K562 (cell line): Measurements from ENCODE around the gene OTUD5. TPM values are rescaled to one million over a fixed set of nuclear protein-coding genes. Genes with fewer than 3 reads are reported as not detected.

ENCODE experiments used
- ATAC-seq: fragments of 200-7000 bp; cut with Tn5 transposase; 3 replicates; pipeline ENCODE4 v1.9.1; 2020; ENCODE audit warnings: moderate library complexity
- BruUV-seq: library from RNA; stranded (reverse); fragments of 400-500 nt; replicated peaks from 2 replicates; lab custom pipeline; 2021; lab: Mats Ljungman, UMichigan
- CTCF ChIA-PET: fragments of 300-600 bp; formaldehyde crosslinking; extraction: SDS; loops from one replicate; lab custom pipeline; 2021; ENCODE audit warnings: low intra/inter-chr PET ratio; lab: Yijun Ruan, JAX
- POLR2A ChIA-PET: fragments of 300-600, 350-650 bp; sonication (Branson Sonifier 250); formaldehyde crosslinking; extraction: SDS; loops from one replicate; lab custom pipeline; 2021; ENCODE audit warnings: antibody characterized with exemption, inconsistent platforms; lab: Yijun Ruan, JAX
- DNase-seq, 4 experiments: peaks; one replicate each; pipeline versions ENCODE4 v3.0.0 to v3.0.0-alpha.2; 2011 to 2018; ENCODE audit warnings: low spot score in 3 of 4, mixed read lengths in 3 of 4; ENCODE audit errors: extremely low read depth in 1 of 4
- FAIRE-seq: peaks from 2 replicates; lab custom pipeline; 2011; peaks lifted over from hg19 to GRCh38; lab: Jason Lieb, UNC
- H2AFZ ChIP-seq: 2 replicates; pipeline ENCODE4 v1.6.0; 2011; ENCODE audit warnings: low read depth, low read length, control low read depth, inconsistent platforms
- H3K27ac ChIP-seq: fragments of 200-600 bp; 3 replicates; pipeline ENCODE4 v1.8.0; 2011; ENCODE audit warnings: low read depth, mild to moderate bottlenecking, control low read depth, inconsistent platforms, low read length, moderate library complexity, mixed read lengths; ENCODE audit errors: extremely low read depth
- H3K27me3 ChIP-seq, 2 experiments: fragments of 300-600 bp in 1 of 2; 2 replicates in 1 of 2; 3 replicates in 1 of 2; pipeline versions ENCODE4 v1.6.0 to v1.8.0; 2011; ENCODE audit warnings: inconsistent platforms in 2 of 2, low read length in 2 of 2, mild to moderate bottlenecking in 1 of 2, mixed read lengths in 1 of 2, moderate library complexity in 1 of 2; ENCODE audit not compliant: control insufficient read depth in 2 of 2, insufficient read depth in 2 of 2
- H3K36me3 ChIP-seq: fragments of 300-600 bp; 3 replicates; pipeline ENCODE4 v1.8.0; 2011; ENCODE audit warnings: mild to moderate bottlenecking, low read length, inconsistent platforms; ENCODE audit not compliant: control insufficient read depth, insufficient read depth
- H3K4me1 ChIP-seq, 2 experiments: fragments of 200-600 bp in 1 of 2; replicated peaks in 1 of 2; 2 replicates in 1 of 2; 3 replicates in 1 of 2; pipeline versions ENCODE4 v1.5.1 to v1.8.0; 2011; ENCODE audit warnings: inconsistent platforms in 2 of 2, low read length in 2 of 2, mild to moderate bottlenecking in 1 of 2, mixed read lengths in 1 of 2, moderate library complexity in 1 of 2; ENCODE audit not compliant: control insufficient read depth in 2 of 2, insufficient read depth in 2 of 2
- H3K4me2 ChIP-seq: 2 replicates; pipeline ENCODE4 v1.6.1; 2011; ENCODE audit warnings: low read length, control low read depth, inconsistent platforms, mixed read lengths; ENCODE audit not compliant: insufficient read depth
- H3K4me3 ChIP-seq: fragments of 200-600 bp; sonication (generic), shearing (Covaris generic); 2 replicates; pipeline ENCODE4 v1.5.1; 2016; ENCODE audit warnings: control low read depth, inconsistent platforms
- H3K79me2 ChIP-seq: fragments of 200-600 bp; 3 replicates; pipeline ENCODE4 v1.8.0; 2011; ENCODE audit warnings: low read length, inconsistent platforms; ENCODE audit not compliant: control insufficient read depth, insufficient read depth
- H3K9ac ChIP-seq, 2 experiments: 2 replicates each; pipeline versions ENCODE4 v1.6.0 to v1.6.1; 2011; ENCODE audit warnings: low read depth in 2 of 2, low read length in 2 of 2, control low read depth in 1 of 2, inconsistent platforms in 1 of 2, mild to moderate bottlenecking in 1 of 2, mixed read lengths in 1 of 2; ENCODE audit not compliant: insufficient read depth in 1 of 2
- H3K9me1 ChIP-seq: one replicate; pipeline ENCODE4 v1.6.0; 2011; ENCODE audit warnings: inconsistent platforms, mild to moderate bottlenecking, low read length, moderate library complexity; ENCODE audit not compliant: control insufficient read depth, insufficient read depth
- H3K9me3 ChIP-seq: replicated peaks from 2 replicates; pipeline ENCODE4 v1.5.1; 2011; ENCODE audit warnings: low read depth, low read length, inconsistent platforms; ENCODE audit not compliant: control insufficient read depth, insufficient read depth
- H4K20me1 ChIP-seq: replicated peaks from 2 replicates; pipeline ENCODE4 v1.6.1; 2011; ENCODE audit warnings: low read length, inconsistent platforms, mixed read lengths; ENCODE audit not compliant: control insufficient read depth, insufficient read depth
- AFF4 ChIP-seq: sonication (generic); formaldehyde crosslinking; IDR thresholded peaks from 2 replicates; pipeline ENCODE4 v1.8.0; 2023; ENCODE audit warnings: mild to moderate bottlenecking, missing genetic modification reagents
- ARNT ChIP-seq, 2 experiments: fragments of 450-650 bp; IDR thresholded peaks; 2 replicates each; pipeline ENCODE4 v1.6.1; 2016; ENCODE audit warnings: mild to moderate bottlenecking in 1 of 2
- CTBP1 ChIP-seq: fragments of 450-650 bp; IDR thresholded peaks from 2 replicates; pipeline ENCODE4 v1.6.1; 2016; ENCODE audit warnings: borderline replicate concordance
- EGR1 ChIP-seq: fragments of 450-650 bp; conservative IDR thresholded peaks from 2 replicates; pipeline ENCODE4 v1.6.1; 2017; ENCODE audit warnings: mild to moderate bottlenecking
- EHMT2 ChIP-seq: fragments of 450-650 bp; IDR thresholded peaks from 2 replicates; pipeline ENCODE4 v1.6.1; 2018; ENCODE audit warnings: antibody characterized with exemption
- HDAC2 ChIP-seq: fragments of 450-650 bp; IDR thresholded peaks from 2 replicates; pipeline ENCODE4 v1.6.1; 2016; ENCODE audit warnings: mild to moderate bottlenecking
- MCM5 ChIP-seq: fragments of 450-650 bp; IDR thresholded peaks from 2 replicates; pipeline ENCODE4 v1.6.1; 2016; ENCODE audit warnings: low read depth
- NRF1 ChIP-seq, 2 experiments: fragments of 450-650 bp; IDR thresholded peaks in 1 of 2; conservative IDR thresholded peaks in 1 of 2; 2 replicates each; pipeline ENCODE4 v1.6.1; 2014; ENCODE audit warnings: mild to moderate bottlenecking in 2 of 2
- POLR2G ChIP-seq: fragments of 200-400 bp; formaldehyde crosslinking; IDR thresholded peaks from 2 replicates; pipeline ENCODE4 v1.6.1; 2017; ENCODE audit warnings: low read depth, mild to moderate bottlenecking, antibody characterized with exemption, low read length, moderate library complexity
- RAD51 ChIP-seq: fragments of 450-650 bp; IDR thresholded peaks from 2 replicates; pipeline ENCODE4 v1.7.1; 2016; ENCODE audit warnings: low read depth, mild to moderate bottlenecking, borderline replicate concordance
- RBM14 ChIP-seq: fragments of 200-400 bp; formaldehyde crosslinking; IDR thresholded peaks from 2 replicates; pipeline ENCODE4 v1.6.1; 2018; ENCODE audit warnings: low read depth, mild to moderate bottlenecking, low read length, moderate library complexity, borderline replicate concordance; ENCODE audit not compliant: insufficient read depth
- SP1 ChIP-seq: sonication (generic); formaldehyde crosslinking; IDR thresholded peaks from 2 replicates; pipeline ENCODE4 v1.8.1; 2022; ENCODE audit warnings: mild to moderate bottlenecking, missing genetic modification reagents
- TAF1 ChIP-seq: IDR thresholded peaks from 2 replicates; pipeline ENCODE4 v1.6.1; 2011; ENCODE audit warnings: mild to moderate bottlenecking, low read length, moderate library complexity; ENCODE audit not compliant: insufficient read depth, control insufficient read depth, severe bottlenecking; ENCODE audit errors: extremely low read depth
- ZBTB43 ChIP-seq: sonication (generic); formaldehyde crosslinking; IDR thresholded peaks from 2 replicates; pipeline ENCODE4 v1.8.0; 2023; ENCODE audit warnings: mild to moderate bottlenecking, missing genetic modification reagents
- ZNF12 ChIP-seq: sonication (generic); formaldehyde crosslinking; IDR thresholded peaks from 2 replicates; pipeline ENCODE4 v1.4.0; 2020; ENCODE audit warnings: mild to moderate bottlenecking, missing genetic modification reagents
- ZNF24 ChIP-seq: fragments of 450-650 bp; IDR thresholded peaks from 2 replicates; pipeline ENCODE4 v1.6.1; 2016
- WGBS: fragments of 100-300 bp; shearing (Covaris generic); methylation state at CpG from one replicate; pipeline ENCODE4 v1.1.6; 2016; ENCODE audit warnings: low coverage, mixed read lengths; ENCODE audit not compliant: insufficient coverage; ENCODE audit errors: missing lambda C conversion rate; 5-methylcytosine and 5-hydroxymethylcytosine counted together
- in situ Hi-C: fragments of 300-500 bp; cut with MboI; formaldehyde crosslinking; loops from 4 replicates; pipeline ENCODE4 v1.15.0; 2018; ENCODE audit warnings: inconsistent platforms, mixed read lengths
- intact Hi-C: fragments of 100-400 bp; cut with micrococcal nuclease; formaldehyde crosslinking; loops from 2 replicates; pipeline ENCODE4 v1.14.2; 2022
- polyA plus RNA-seq, 8 experiments: library from polyadenylated mRNA; depleted of rRNA in 4 of 8; stranded (reverse) in 5 of 8; unstranded in 3 of 8; fragments of >200 nt; fragmentation: Nextera tagmentation in 2 of 8; fragmentation: Illumina TruSeq in 1 of 8; extraction: Ambion mirVana in 2 of 8; extraction: Trizol in 1 of 8; gene quantifications; 2 replicates each; pipeline versions ENCODE4 v1.2.1 to v1.2.3, GENCODE V29; 2011 to 2014; ENCODE audit warnings: inconsistent platforms in 1 of 8, missing spikeins in 1 of 8
- total RNA-seq, 7 experiments: library from RNA; depleted of rRNA in 6 of 7; stranded (reverse); fragments of >200 nt in 6 of 7; fragmentation: Illumina TruSeq in 2 of 7; extraction: Trizol in 2 of 7; gene quantifications; 2 replicates each; pipeline versions ENCODE4 v1.2.1 to v1.2.3, GENCODE V29; 2011 to 2021; ENCODE audit warnings: low replicate concordance in 1 of 7

Gene OTUD5
- total and polyA plus RNA-seq, 9 of the 15 experiments (the other 6 are each of a cell fraction or from before 2014, with no cell fraction given): 3.6 to 102 (median 59.0) TPM

GRCh38 chrX:48971249-48972219 is 14.1 kb upstream of the OTUD5 start, which contains the start of gene KCND1:
Gene KCND1 (minus strand): TSS chrX:48971844. CDS start chrX:48970271, 1,573 bp downstream.
- CTCF ChIA-PET: no interaction called here
- 41% methylated on average over 8 of the region's 28 CpGs for WGBS
- H3K4me3 ChIP-seq: peak within 1 kb of the TSS; percentile 7
- POLR2A ChIA-PET: interaction anchor here (0.6 to 1.4 kb wide), 8 partner anchors 9 to 137 kb away, joined by 3 to 4 read pairs (median 3); no protein-coding TSS in a partner anchor
- ATAC-seq: peak; percentile 45
- intact Hi-C loops (no loop called here), in situ Hi-C loops (loop anchor here (10.0 kb wide), 1 partner anchor 133 kb away; no protein-coding TSS in a partner anchor)
- no peaks in the 10 kb centered on the region for H3K79me2 ChIP-seq
- H3K4me1 ChIP-seq: peaks cover 11 to 32% of the 10 kb centered on the region in 2 experiments; a peak in 4 of 5 replicates
- peak in 3 of 4 experiments; percentile 21 to 49 (median 46) for DNase-seq
- H3K9ac ChIP-seq: peak within 1 kb of the TSS in 1 of 2 experiments; percentile 82; a peak in 2 of 4 replicates
- TF ChIP-seq ARNT (IDR thresholded peaks at IDR 0.05): no peak
- no peak for TF ChIP-seq RAD51
- no peak for TF ChIP-seq AFF4 (CRISPR knock-in tag)
- no peak for TF ChIP-seq CTBP1
- no peak for TF ChIP-seq RBM14
- TF ChIP-seq MCM5: no peak
- TF ChIP-seq ZBTB43 (CRISPR knock-in tag): no peak
- TF ChIP-seq NRF1 (conservative IDR thresholded peaks at IDR 0.05 in 1 of 2, IDR thresholded peaks at IDR 0.05 in 1 of 2): no peak
- TF ChIP-seq SP1 (CRISPR knock-in tag): no peak
- no peak for TF ChIP-seq EHMT2
- no peak for TF ChIP-seq HDAC2
- TF ChIP-seq EGR1: 0 out of 2 replicates have a peak, but pooled peaks have one; percentile 7
- peak; percentile 69 for TF ChIP-seq POLR2G
- no peak for TF ChIP-seq ZNF12 (CRISPR knock-in tag)
- TF ChIP-seq ZNF24: no peak
- TF ChIP-seq TAF1: no peak
- no peak within 1 kb of the TSS; the same call in 2 of the 3 replicates for H3K27ac ChIP-seq
- H3K9me1 ChIP-seq: no peaks in the 10 kb centered on the region
- no peak for FAIRE-seq
- H3K4me2 ChIP-seq: peak within 1 kb of the TSS; percentile 48
- no peak within 1 kb of the TSS for H2AFZ ChIP-seq
- BruUV-seq: no TSS peak
- H3K9me3 ChIP-seq: no peaks in the 10 kb centered on the region
- H3K27me3 ChIP-seq: no peaks in the 10 kb centered on the region
- peaks cover 18% of the 10 kb centered on the region; the same call in 2 of the 3 replicates for H3K36me3 ChIP-seq
- no peaks in the 10 kb centered on the region for H4K20me1 ChIP-seq
